HG02610 (cell line): ENCODE data around the gene TUBA1C.
"Not testable (repeated sequence)": the region's sequence is repeated elsewhere in the genome, so short reads cannot be mapped to it uniquely, and the experiment has no call there.

Source experiments
- ATAC-seq: cut with Tn5 transposase; IDR thresholded peaks from one replicate; pipeline ENCODE4 v1.9.1; 2021; ENCODE audit warnings: mild to moderate bottlenecking, moderate library complexity; ENCODE audit not compliant: unreplicated experiment

TUBA1C gene

DNA sequence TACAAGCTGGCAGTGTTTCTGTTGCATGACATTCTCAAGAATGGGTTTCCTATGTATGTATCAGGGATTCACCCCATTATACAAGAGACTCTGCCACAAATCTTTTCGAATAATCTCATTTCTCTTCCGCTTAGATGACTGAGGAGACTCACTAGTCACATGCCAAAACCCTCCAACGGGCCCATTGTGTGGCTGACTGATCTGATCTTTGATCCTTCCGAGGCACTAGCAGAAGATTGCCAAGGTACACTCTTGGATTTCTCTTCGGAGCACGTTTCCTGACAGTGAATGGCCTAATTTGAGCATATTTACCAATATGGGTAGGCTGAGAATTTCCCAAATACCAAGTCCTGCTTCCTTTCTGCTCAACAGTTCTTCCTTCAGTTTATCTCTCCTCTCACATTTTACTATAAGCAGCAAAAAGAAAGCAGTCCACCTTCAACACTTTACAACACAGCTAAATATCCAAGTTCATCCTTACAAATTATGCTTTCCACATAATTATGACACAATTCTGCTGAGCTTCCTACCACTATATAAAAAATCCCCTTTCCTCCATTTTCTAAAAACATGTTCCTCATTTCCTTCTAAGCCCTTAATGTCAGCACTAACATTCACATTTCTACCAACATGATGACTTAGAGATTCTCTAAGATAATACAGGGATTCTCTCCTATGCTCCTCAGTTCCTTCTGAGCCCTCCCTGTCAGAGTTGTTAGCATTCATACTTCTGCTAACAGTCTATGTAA lies 41.1 kb downstream of the TUBA1C start:
- ATAC-seq: no peak

DNA sequence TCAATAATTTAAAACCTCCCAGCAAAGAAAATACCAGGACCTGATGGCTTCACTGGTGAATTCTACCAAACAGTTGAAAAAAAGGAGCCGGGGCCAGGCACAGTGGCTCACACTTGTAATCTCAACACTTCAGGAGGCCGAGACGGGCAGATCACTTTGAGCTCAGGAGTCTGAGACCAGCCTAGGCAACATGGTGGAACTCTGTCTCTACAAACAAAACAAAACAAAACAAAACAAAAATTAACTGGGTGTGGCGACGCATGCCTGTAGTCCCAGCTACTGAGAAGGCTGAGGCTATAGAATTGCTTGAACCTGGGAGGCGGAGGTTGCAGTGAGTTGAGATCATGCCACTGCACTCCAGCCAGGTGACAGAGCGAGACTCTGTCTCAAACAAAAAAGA lies 44.5 kb downstream of the TUBA1C start:
- ATAC-seq: no peak

- not testable (repeated sequence) for ATAC-seq
Observed at GRCh38 chr12:49310451-49311000, 45.6 kb downstream of the TUBA1C start.

DNA sequence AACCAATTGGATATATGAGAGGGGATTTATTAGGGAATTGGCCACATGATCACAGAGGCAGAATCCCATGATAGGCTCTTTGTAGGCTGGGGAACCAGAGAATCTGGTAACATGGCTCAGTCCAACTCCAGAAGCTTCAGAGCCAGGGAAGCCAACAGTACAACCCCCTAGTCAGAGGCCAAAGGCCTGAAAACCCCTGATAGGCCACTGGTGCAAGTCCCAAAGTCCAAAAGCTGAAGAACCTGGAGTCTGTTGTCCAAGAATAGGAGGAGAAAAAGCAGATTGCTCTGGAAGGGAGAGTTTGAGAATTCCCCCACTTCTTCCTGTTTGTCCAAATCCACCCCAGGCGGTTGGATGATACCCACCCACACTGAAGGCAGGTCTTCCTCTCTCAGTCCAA lies 49.9 kb downstream of the TUBA1C start:
- ATAC-seq: no peak

DNA sequence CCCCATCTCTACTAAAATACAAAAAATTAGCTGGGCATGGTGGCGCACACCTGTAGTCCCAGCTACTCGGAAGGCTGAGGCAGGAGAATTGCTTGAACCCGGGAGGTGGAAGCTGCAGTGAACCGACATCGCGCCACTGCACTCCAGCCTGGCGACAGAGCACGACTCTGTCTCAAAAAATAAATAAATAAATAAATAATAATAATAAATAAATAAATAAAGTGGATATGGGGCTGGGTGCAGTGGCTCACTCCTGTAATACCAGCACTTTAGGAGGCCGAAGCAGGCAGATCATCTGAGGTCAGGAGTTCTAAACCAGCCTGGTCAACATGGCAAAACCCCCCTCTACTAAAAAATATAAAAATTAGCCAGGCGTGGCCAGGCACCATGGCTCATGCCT lies 52.2 kb downstream of the TUBA1C start:
- ATAC-seq: not testable (repeated sequence)

DNA sequence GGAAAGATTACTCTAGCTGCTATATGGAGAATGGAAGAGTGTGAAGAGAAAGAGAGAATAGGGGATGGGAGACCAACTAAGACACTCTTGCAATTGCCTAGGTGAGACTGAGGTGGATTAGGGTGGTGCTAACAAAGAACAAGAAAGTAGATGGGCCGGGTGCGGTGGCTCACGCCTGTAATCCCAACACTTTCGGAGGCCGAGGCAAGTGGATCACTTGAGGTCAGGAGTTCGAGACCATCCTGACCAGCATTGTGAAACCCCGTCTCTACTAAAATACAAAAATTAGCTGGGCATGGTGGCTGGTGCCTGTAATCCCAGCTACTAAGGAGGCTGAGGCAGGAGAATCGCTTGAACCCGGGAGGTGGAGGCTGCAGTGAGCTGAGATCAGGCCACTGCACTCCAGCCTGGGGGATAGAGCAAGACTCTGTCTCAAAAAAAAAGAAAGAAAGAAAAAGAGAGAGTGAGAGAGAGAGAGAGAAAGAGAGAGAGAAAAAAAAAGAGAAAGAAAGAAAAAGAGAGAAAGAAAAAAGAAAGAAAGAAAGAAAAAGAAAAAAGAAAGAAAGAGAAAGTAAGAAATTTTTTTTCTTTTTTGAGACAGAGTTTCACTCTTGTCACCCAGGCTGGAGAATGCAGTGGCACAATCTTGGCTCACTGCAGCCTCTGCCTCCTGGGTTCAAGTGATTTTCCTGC lies 55.7 kb downstream of the TUBA1C start:
- not testable (repeated sequence) for ATAC-seq

DNA sequence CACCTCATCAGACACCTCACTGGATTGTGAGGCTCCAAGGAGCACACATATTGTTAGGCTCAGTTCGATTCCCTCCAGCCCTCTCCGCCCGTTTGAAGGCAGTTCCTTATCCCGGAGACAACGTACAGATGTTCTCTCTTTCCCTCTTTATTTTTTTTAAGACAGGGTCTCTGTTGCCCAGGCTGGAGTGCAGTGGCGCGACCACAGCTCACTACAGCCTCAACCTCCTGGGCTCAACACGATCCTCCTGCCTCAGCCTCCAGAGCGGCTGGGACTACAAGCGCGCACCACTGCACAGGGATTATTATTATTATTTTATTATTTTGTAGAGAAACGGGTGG lies 57.5 kb downstream of the TUBA1C start:
- ATAC-seq: no peak

DNA sequence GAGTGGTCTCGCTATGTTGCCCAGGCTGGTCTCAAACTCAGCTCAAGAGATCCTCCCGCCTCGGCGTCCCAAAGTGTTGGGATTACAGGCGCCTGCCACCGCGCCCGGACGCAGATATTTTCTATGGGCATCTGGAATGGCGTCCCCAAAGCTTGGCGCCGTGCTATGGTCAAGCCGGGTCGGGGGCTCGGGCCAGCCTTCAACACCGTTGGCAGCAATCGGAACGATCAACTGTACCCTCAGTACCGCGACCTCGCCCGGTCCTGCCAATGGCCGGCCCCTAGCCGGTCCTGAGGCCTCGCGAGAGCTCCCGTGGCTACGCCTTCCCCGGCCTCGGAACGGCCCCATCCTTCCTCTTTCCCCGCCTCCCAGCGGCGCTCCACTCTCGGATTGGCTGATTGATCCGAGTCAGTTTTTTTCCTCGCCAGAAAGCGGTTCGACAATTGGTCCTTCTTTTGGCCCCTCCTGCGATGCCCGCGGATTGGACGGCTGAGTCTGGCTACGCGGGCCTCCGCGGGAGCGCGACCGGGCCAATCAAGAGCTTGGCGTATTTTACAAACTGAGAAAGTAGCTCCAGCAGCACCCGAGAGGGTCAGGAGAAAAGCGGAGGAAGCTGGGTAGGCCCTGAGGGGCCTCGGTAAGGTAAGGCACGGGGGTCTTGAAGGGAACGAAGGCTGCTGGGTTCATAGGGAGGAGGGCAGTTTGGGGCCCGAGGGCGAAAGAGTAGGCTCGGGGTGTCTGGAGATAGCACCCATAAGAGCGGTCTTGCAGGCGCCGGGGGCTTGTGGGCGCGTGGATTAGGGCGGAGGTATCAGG lies 58.0 kb downstream of the TUBA1C start, which contains the start of gene TROAP:
TSS of gene TROAP (plus strand) at position 548 of the 816 bp plus-strand sequence. CDS start 354 bp downstream, outside the sequence.
- ATAC-seq: peak; percentile 98

DNA sequence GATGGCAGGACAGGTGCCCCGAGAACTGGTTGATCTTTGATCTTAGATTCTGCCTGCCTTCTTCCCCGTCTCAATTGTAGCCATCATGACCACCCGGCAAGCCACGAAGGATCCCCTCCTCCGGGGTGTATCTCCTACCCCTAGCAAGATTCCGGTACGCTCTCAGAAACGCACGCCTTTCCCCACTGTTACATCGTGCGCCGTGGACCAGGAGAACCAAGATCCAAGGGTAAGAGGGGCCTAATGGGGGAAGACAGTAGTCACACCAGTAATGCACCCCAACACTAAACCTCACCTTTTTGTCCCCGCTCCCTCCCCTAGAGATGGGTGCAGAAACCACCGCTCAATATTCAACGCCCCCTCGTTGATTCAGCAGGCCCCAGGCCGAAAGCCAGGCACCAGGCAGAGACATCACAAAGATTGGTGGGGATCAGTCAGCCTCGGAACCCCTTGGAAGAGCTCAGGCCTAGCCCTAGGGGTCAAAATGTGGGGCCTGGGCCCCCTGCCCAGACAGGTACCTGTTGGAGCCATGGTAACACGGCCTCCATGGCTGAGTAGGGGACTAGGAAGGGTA lies 58.7 kb downstream of the TUBA1C start:
- ATAC-seq: no peak
